CD14-positive monocyte (primary cell): ENCODE results near the gene SPNS1. TPM values are rescaled to one million over a fixed set of nuclear protein-coding genes. Genes with fewer than 3 reads are reported as not detected.
A peak's percentile ranks its signal among the peaks of the same experiment; 100 is the strongest.

ENCODE experiments used
- DNase-seq, 3 donors: peaks; one replicate each; pipeline ENCODE4 v3.0.0-alpha.2; 2011 to 2022
- H2AFZ ChIP-seq: 2 replicates; pipeline ENCODE4 v1.6.0; 2012; ENCODE audit warnings: mild to moderate bottlenecking, low read depth, low read length, inconsistent platforms; ENCODE audit not compliant: insufficient read depth, poor library complexity, severe bottlenecking
- H3K27ac ChIP-seq, 2 donors: 1 replicate in 1 of 2; 2 replicates in 1 of 2; pipeline ENCODE4 v1.5.1; 2012 to 2013; ENCODE audit warnings: low read length in 2 of 2, control low read depth in 1 of 2, inconsistent platforms in 1 of 2, low read depth in 1 of 2, mild to moderate bottlenecking in 1 of 2
- H3K27me3 ChIP-seq, 2 donors: one replicate each; pipeline versions ENCODE4 v1.6.0 to v1.6.1; 2011 to 2013; ENCODE audit warnings: low read length in 2 of 2; ENCODE audit not compliant: control insufficient read depth in 2 of 2, insufficient read depth in 2 of 2
- H3K36me3 ChIP-seq, 2 donors: replicated peaks in 1 of 2; 1 replicate in 1 of 2; 2 replicates in 1 of 2; pipeline versions ENCODE4 v1.5.1 to v1.6.1; 2012 to 2013; ENCODE audit warnings: low read length in 2 of 2, control low read depth in 1 of 2, inconsistent platforms in 1 of 2, mild to moderate bottlenecking in 1 of 2; ENCODE audit not compliant: insufficient read depth in 2 of 2, control insufficient read depth in 1 of 2
- H3K4me1 ChIP-seq, 2 donors: 1 replicate in 1 of 2; 2 replicates in 1 of 2; pipeline versions ENCODE4 v1.5.1 to v1.6.1; 2012 to 2013; ENCODE audit warnings: low read length in 2 of 2, control low read depth in 1 of 2, inconsistent platforms in 1 of 2, mild to moderate bottlenecking in 1 of 2, moderate library complexity in 1 of 2; ENCODE audit not compliant: insufficient read depth in 2 of 2, control insufficient read depth in 1 of 2
- H3K4me2 ChIP-seq: replicated peaks from 2 replicates; pipeline ENCODE3; 2012; ENCODE audit warnings: low read length, moderate library complexity, mild to moderate bottlenecking; ENCODE audit not compliant: poor library complexity, severe bottlenecking; ENCODE audit errors: extremely low read depth
- H3K4me3 ChIP-seq, 3 experiments: fragments of 200-600 bp in 1 of 3; sonication (generic) in 1 of 3; replicated peaks in 1 of 3; 1 replicate in 2 of 3; 2 replicates in 1 of 3; pipeline ENCODE4 v1.5.1; 2011 to 2013; ENCODE audit warnings: low read length in 3 of 3, mild to moderate bottlenecking in 3 of 3, control low read depth in 2 of 3, low read depth in 2 of 3, inconsistent platforms in 1 of 3, moderate library complexity in 1 of 3
- H3K79me2 ChIP-seq: 2 replicates; pipeline ENCODE4 v1.6.0; 2012; ENCODE audit warnings: mild to moderate bottlenecking, control low read depth, inconsistent platforms, low read length, moderate library complexity; ENCODE audit not compliant: insufficient read depth
- H3K9ac ChIP-seq: 2 replicates; pipeline ENCODE4 v1.6.0; 2017; ENCODE audit warnings: low read length, mild to moderate bottlenecking; ENCODE audit not compliant: insufficient read depth, poor library complexity, severe bottlenecking
- H3K9me3 ChIP-seq, 2 donors: replicated peaks in 1 of 2; 1 replicate in 1 of 2; 2 replicates in 1 of 2; pipeline versions ENCODE4 v1.5.1 to v1.6.1; 2012 to 2013; ENCODE audit warnings: low read length in 2 of 2, control low read depth in 1 of 2; ENCODE audit not compliant: control insufficient read depth in 1 of 2, insufficient read depth in 1 of 2
- H4K20me1 ChIP-seq: 2 replicates; pipeline ENCODE4 v1.6.0; 2012; ENCODE audit warnings: mild to moderate bottlenecking, low read length, control low read depth, moderate library complexity; ENCODE audit not compliant: insufficient read depth
- H3K27ac Mint-ChIP-seq, 7 donors: one replicate each; pipeline ENCODE4 v1.8.0; 2020; ENCODE audit warnings: mild to moderate bottlenecking in 7 of 7, mixed read lengths in 7 of 7, moderate library complexity in 6 of 7, inconsistent platforms in 2 of 7
- H3K27me3 Mint-ChIP-seq, 3 donors: one replicate each; pipeline ENCODE4 v1.8.0; 2021 to 2022; ENCODE audit warnings: low read depth in 3 of 3, mild to moderate bottlenecking in 3 of 3, mixed read lengths in 3 of 3, moderate library complexity in 3 of 3, inconsistent platforms in 1 of 3
- H3K36me3 Mint-ChIP-seq, 2 donors: one replicate each; pipeline ENCODE4 v1.8.0; 2020; ENCODE audit warnings: mixed read lengths in 2 of 2, inconsistent platforms in 1 of 2, mild to moderate bottlenecking in 1 of 2
- H3K4me1 Mint-ChIP-seq: one replicate; pipeline ENCODE4 v1.8.0; 2020; ENCODE audit warnings: mild to moderate bottlenecking, mixed read lengths
- H3K4me3 Mint-ChIP-seq, 2 donors: one replicate each; pipeline ENCODE4 v1.8.0; 2020; ENCODE audit warnings: mild to moderate bottlenecking in 2 of 2, mixed read lengths in 2 of 2, moderate library complexity in 1 of 2
- H3K9me3 Mint-ChIP-seq, 7 donors: one replicate each; pipeline ENCODE4 v1.8.0; 2020 to 2022; ENCODE audit warnings: mixed read lengths in 7 of 7, mild to moderate bottlenecking in 6 of 7, moderate library complexity in 6 of 7, inconsistent platforms in 2 of 7
- CTCF ChIP-seq: fragments of 200-600 bp; IDR thresholded peaks from one replicate; pipeline ENCODE4 v1.8.0; 2022; ENCODE audit warnings: antibody characterized with exemption, mild to moderate bottlenecking
- WGBS: methylation state at CpG from one replicate; pipeline ENCODE4 v1.1.5; 2013; ENCODE audit warnings: missing lambda C conversion rate; ENCODE audit not compliant: insufficient coverage; 5-methylcytosine and 5-hydroxymethylcytosine counted together
- intact Hi-C, 2 donors: fragments of 100-400 bp; cut with micrococcal nuclease; formaldehyde crosslinking; loops; one replicate each; pipeline versions ENCODE4 v1.15.0 to v1.15.1; 2023
- polyA plus RNA-seq, 3 donors: library from polyadenylated mRNA; depleted of rRNA in 1 of 3; unstranded in 2 of 3; stranded (reverse) in 1 of 3; fragments of 300-500 nt in 2 of 3; fragments of >200 nt in 1 of 3; fragmentation: Illumina TruSeq in 2 of 3; gene quantifications; 1 replicate in 2 of 3; 2 replicates in 1 of 3; pipeline ENCODE4 v1.2.3, GENCODE V29; 2012 to 2021

SPNS1 gene
- polyA plus RNA-seq, 3 donors = 93.4 to 104 (median 97.2) TPM

GRCh38 chr16:28933171-28933570 is 41.4 kb upstream of the SPNS1 start:
- TF ChIP-seq CTCF = no peak
- Histone ChIP-seq H3K9ac (no peak overlapping the region), H3K9me3 (no peaks in the 10 kb centered on the region), H3K27ac (no peak overlapping the region), H4K20me1 (no peaks in the 10 kb centered on the region), H3K4me3 (no peak overlapping the region), H2AFZ (no peak overlapping the region), H3K4me1 (peaks cover 23 to 25% of the 10 kb centered on the region in 2 donors), H3K27me3 (no peaks in the 10 kb centered on the region), H3K36me3 (no peaks in the 10 kb centered on the region), H3K4me2 (no peak overlapping the region), H3K79me2 (no peaks in the 10 kb centered on the region)
- H3K36me3 Mint-ChIP-seq = no peaks in the 10 kb centered on the region
- peaks cover 26% of the 10 kb centered on the region for H3K4me1 Mint-ChIP-seq
- WGBS = 100% methylated on average over 4 of the region's 8 CpGs
- no peak overlapping the region for H3K4me3 Mint-ChIP-seq
- DNase-seq = no peak
- H3K27me3 Mint-ChIP-seq = peaks cover 0 to 6% (median 1%) of the 10 kb centered on the region in 3 donors
- intact Hi-C loops = no loop called here
- peaks cover 0 to 2% (median 0%) of the 10 kb centered on the region in 7 donors for H3K9me3 Mint-ChIP-seq
- H3K27ac Mint-ChIP-seq = peak overlapping the region in 1 of 7 donors; percentile 69

DNA sequence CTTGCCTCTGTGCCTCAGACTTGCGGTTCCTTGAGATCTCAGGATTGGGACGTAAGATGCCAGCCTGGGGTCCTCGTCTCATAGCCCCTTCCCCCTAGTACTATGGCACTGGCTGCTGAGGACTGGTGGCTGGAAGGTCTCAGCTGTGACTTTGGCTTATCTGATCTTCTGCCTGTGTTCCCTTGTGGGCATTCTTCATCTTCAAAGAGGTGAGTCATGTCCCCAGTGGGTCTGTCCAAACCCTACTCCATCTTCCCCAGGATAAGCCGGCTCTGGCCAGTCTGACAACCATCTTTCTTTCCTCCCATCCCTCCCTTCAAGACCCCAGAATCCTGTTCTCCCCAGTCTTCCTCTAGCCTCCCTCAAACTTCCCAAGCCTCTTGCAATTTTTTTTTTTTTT is 39.2 kb upstream of the SPNS1 start:
- H3K27me3 Mint-ChIP-seq = peaks cover 0 to 6% (median 1%) of the 10 kb centered on the region in 3 donors
- TF ChIP-seq CTCF = no peak
- WGBS = 87% methylated on average over 4 of the region's 4 CpGs

More for the DNA sequence above, 39.2 kb upstream of the SPNS1 start:
- Mint-ChIP-seq H3K4me3 (peak overlapping the region in 1 of 2 donors; percentile 82), H3K4me1 (peaks cover 26% of the 10 kb centered on the region), H3K9me3 (peaks cover 0 to 5% (median 0%) of the 10 kb centered on the region in 7 donors), H3K36me3 (no peaks in the 10 kb centered on the region), H3K27ac (peak overlapping the region in 3 of 7 donors; percentile 7 to 54 (median 23))
- Histone ChIP-seq H3K27me3 (no peaks in the 10 kb centered on the region), H2AFZ (no peak overlapping the region), H3K27ac (no peak overlapping the region), H3K79me2 (no peaks in the 10 kb centered on the region), H3K4me3 (no peak overlapping the region), H3K9ac (no peak overlapping the region), H4K20me1 (no peaks in the 10 kb centered on the region), H3K9me3 (no peaks in the 10 kb centered on the region), H3K4me2 (no peak overlapping the region), H3K4me1 (peaks cover 22 to 25% of the 10 kb centered on the region in 2 donors), H3K36me3 (no peaks in the 10 kb centered on the region)
- intact Hi-C loops = no loop called here
- DNase-seq = no peak
